ENCODE measurements around the gene THAP5.

- TF ChIP-seq, protein P1, sequence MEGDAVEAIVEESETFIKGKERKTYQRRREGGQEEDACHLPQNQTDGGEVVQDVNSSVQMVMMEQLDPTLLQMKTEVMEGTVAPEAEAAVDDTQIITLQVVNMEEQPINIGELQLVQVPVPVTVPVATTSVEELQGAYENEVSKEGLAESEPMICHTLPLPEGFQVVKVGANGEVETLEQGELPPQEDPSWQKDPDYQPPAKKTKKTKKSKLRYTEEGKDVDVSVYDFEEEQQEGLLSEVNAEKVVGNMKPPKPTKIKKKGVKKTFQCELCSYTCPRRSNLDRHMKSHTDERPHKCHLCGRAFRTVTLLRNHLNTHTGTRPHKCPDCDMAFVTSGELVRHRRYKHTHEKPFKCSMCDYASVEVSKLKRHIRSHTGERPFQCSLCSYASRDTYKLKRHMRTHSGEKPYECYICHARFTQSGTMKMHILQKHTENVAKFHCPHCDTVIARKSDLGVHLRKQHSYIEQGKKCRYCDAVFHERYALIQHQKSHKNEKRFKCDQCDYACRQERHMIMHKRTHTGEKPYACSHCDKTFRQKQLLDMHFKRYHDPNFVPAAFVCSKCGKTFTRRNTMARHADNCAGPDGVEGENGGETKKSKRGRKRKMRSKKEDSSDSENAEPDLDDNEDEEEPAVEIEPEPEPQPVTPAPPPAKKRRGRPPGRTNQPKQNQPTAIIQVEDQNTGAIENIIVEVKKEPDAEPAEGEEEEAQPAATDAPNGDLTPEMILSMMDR (IDR thresholded peaks at IDR 0.05; ENCODE audit: low read depth, low read length, poor library complexity, severe bottlenecking) = no peak
- no peak for TF ChIP-seq EZH2phosphoT487 (IDR thresholded peaks at IDR 0.05; ENCODE audit: borderline replicate concordance, low read length)
Observed at GRCh38 chr7:108517951-108518350, 51.6 kb downstream of the THAP5 start.

All from DOHH2 (cell line).